HG03135 (cell line): Measurements from ENCODE around the gene KLF5.
"Not testable (repeated sequence)": the region's sequence is repeated elsewhere in the genome, so short reads cannot be mapped to it uniquely, and the experiment has no call there.

Source experiments
- ATAC-seq: cut with Tn5 transposase; IDR thresholded peaks from one replicate; pipeline ENCODE4 v1.9.1; 2021; ENCODE audit warnings: mild to moderate bottlenecking, moderate library complexity; ENCODE audit not compliant: unreplicated experiment

The KLF5 gene

GRCh38 chr13:73082895-73083294, 24.1 kb downstream of the KLF5 start:
- no peak for ATAC-seq

GRCh38 chr13:73088332-73088935, 29.6 kb downstream of the KLF5 start:
- no peak for ATAC-seq

GRCh38 chr13:73089213-73089612, 30.4 kb downstream of the KLF5 start:
- no peak for ATAC-seq

GRCh38 chr13:73090116-73090822, 31.5 kb downstream of the KLF5 start:
- ATAC-seq = peak; percentile 60

- no peak for ATAC-seq
Observed at GRCh38 chr13:73090823-73091187, 32.0 kb downstream of the KLF5 start.

GRCh38 chr13:73092829-73093228, 34.0 kb downstream of the KLF5 start:
- no peak for ATAC-seq

GRCh38 chr13:73096173-73096572, 37.4 kb downstream of the KLF5 start:
- ATAC-seq = no peak

GRCh38 chr13:73096638-73097037, 37.8 kb downstream of the KLF5 start:
- ATAC-seq = no peak

- not testable (repeated sequence) for ATAC-seq
Observed at GRCh38 chr13:73100781-73101180, 42.0 kb downstream of the KLF5 start.

- no peak for ATAC-seq
Observed at GRCh38 chr13:73101351-73102007, 42.7 kb downstream of the KLF5 start.

GRCh38 chr13:73103238-73103637, 44.4 kb downstream of the KLF5 start:
- ATAC-seq = no peak

GRCh38 chr13:73106513-73107178, 47.8 kb downstream of the KLF5 start:
- ATAC-seq = no peak

- ATAC-seq = no peak
Observed at GRCh38 chr13:73107481-73107880, 48.7 kb downstream of the KLF5 start.

- no peak for ATAC-seq
Observed at GRCh38 chr13:73107970-73108369, 49.2 kb downstream of the KLF5 start.

GRCh38 chr13:73109288-73109899, 50.6 kb downstream of the KLF5 start:
- no peak for ATAC-seq

GRCh38 chr13:73109969-73110368, 51.2 kb downstream of the KLF5 start:
- no peak for ATAC-seq

GRCh38 chr13:73110814-73111213, 52.0 kb downstream of the KLF5 start:
- no peak for ATAC-seq

GRCh38 chr13:73111331-73111730, 52.5 kb downstream of the KLF5 start:
- ATAC-seq = no peak

- ATAC-seq = no peak
Observed at GRCh38 chr13:73119612-73120011, 60.8 kb downstream of the KLF5 start.
